Posterior cingulate gyrus (tissue), 11 donors: ENCODE results near the gene TRAF3.

Experiments used
- DNase-seq, 10 donors: peaks; one replicate each; pipeline versions ENCODE4 v3.0.0 to v3.0.0-alpha.2; 2020 to 2021; ENCODE audit warnings: mixed read lengths in 3 of 10
- intact Hi-C: fragments of 100-400 bp; cut with DNase I; formaldehyde crosslinking; loops from one replicate; pipeline ENCODE4 v1.15.1; 2023

Gene TRAF3

DNA sequence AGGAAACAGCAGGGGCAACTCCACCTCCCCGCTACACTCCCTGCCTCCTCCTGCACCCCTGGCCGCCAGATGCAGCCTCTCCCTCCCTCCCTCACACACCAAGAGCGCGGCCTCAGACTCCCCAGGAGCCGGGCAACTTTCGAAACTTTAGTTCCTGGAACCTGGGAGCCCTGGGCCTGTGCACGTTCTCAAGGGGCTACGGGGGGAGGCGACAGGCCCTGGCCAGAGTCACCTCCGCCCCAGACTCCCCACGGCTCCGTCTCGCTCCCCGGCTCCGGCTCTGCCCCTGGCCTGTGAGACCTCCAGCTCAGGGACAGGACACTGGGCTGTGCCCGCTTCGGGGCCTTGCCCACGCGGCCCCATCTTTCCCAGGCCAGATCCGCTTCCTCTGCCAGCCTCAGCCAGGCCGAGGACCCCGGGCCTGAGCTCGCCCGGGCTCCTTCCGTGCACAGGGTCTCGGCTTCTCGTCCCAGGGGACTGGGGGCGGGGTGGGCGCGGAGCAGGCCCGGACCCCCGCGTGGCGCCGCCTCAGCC lies 150.7 kb downstream of the TRAF3 start:
- DNase-seq, result peak in 3 of 10 donors; percentile 61 to 80 (median 67)
- intact Hi-C loops, result no loop called here

DNA sequence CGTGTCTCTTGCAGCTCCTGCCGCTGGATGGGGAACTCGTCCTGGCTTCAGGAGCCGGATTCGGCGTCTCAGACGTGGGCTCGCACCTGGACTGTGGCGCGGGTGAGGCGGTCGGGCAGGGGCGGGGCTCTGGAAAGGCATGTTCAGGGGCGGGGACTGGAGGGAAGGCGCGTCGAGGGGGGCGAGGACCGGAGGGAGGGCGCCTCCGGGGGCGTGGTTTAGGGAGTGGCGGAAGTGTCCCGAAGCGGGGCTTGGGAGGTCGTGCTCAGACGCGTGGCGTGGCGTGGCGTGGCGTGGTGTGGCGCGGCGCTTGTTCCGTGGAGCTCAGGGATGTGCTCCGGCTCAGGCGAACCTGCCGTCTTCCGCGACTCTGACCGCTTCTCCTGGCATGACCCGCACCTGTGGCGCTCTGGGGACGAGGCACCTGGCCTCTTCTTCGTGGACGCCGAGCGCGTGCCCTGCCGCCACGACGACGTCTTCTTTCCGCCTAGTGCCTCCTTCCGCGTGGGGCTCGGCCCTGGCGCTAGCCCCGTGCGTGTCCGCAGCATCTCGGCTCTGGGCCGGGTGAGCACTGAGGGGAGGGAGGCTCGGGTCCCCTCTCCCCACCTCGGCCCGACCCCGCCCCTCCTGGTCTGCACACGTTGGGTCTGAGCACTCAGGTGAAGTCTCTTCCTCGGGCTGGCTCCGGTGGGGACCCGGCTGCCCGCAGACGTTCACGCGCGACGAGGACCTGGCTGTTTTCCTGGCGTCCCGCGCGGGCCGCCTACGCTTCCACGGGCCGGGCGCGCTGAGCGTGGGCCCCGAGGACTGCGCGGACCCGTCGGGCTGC lies 151.4 kb downstream of the TRAF3 start:
- intact Hi-C loops, result no loop called here
- peak in 3 of 10 donors; percentile 52 to 80 (median 72) for DNase-seq

DNA sequence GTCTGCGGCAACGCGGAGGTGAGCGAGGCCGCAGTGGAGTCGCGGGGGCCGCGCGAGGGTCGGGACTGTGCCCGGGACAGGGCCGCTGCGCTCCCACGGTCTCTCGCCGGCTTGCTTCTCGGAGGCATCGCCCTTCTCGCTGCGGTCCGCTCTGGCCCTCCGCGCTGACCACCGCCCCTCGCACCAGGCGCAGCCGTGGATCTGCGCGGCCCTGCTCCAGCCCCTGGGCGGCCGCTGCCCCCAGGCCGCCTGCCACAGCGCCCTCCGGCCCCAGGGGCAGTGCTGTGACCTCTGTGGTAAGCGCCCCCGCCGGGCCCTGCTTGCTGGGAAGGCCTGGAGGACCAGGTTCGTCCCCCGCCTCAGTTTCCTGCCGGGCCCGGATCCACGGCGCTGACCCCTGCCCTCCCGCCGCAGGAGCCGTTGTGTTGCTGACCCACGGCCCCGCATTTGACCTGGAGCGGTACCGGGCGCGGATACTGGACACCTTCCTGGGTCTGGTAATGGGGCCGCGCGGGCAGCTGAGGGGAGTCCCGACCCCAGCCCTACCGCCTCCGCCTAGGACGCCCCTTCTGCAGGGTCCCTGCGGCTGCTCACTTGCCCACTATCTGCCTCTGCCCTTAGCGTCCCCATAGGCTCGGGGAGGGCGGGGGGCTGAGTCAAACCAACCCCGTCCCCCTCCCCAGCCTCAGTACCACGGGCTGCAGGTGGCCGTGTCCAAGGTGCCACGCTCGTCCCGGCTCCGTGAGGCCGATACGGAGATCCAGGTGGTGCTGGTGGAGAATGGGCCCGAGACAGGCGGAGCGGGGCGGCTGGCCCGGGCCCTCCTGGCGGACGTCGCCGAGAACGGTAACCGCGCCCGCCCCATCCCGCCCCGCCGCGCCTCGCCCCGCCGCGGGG lies 152.2 kb downstream of the TRAF3 start:
- intact Hi-C loops, result no loop called here
- DNase-seq, result peak in 3 of 10 donors; percentile 62 to 82 (median 74)

DNA sequence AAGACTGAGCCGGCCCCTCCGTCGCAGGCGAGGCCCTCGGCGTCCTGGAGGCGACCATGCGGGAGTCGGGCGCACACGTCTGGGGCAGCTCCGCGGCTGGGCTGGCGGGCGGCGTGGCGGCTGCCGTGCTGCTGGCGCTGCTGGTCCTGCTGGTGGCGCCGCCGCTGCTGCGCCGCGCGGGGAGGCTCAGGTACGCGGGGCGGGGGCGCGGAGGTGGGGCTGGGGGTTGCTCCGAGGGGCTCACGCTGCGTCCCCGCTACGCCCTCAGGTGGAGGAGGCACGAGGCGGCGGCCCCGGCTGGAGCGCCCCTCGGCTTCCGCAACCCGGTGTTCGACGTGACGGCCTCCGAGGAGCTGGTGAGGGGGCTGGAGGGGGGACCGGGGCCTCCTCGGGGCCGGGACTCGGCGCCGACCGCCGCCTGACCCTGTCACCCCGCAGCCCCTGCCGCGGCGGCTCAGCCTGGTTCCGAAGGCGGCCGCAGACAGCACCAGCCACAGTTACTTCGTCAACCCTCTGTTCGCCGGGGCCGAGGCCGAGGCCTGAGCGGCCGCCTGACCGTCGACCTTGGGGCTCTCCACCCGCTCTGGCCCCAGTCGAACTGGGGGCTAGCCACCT lies 153.0 kb downstream of the TRAF3 start:
- peak in 4 of 10 donors; percentile 20 to 80 (median 60) for DNase-seq
- intact Hi-C loops, result no loop called here

DNA sequence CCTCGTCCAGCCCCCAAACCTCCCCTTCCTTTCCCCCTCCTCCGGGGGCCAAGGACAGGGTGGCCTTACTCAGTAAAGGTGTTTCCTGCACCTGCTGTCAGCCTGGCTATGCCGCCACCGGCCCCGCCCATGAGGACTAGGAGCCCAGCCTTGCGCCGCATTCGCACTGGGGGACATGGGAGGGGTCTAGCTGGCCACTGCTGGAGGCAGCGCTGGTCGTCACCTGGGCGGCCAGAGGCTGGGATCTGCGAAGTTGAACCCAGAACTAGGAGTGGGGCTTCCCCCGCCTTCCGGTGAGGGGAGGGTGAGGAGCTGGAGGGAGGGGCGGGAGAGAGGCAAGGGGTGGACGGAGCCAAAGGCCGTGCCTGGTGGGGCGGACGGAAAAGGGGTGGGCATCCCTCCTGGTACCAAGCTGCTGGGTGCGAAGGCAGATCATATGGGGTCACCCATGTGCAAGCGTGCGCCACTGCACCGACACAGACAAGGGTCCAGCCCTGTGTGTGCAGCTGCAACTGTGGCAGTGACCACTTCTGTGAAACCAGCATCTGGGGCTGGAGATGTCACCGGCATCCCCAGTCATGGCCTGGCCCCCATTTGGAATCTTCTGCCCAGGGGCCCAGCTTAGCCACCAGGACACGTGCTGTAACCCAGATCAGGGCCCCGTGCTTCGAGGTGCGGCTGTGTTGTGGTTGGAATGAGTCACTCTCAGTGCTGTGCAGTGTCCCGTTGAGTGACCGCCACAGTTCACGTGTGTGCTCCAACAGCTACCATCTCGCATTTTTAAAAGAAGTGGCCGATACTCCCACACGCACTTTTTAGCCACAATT lies 153.7 kb downstream of the TRAF3 start:
- peak in 4 of 10 donors; percentile 27 to 86 (median 67) for DNase-seq
- intact Hi-C loops, result no loop called here

DNA sequence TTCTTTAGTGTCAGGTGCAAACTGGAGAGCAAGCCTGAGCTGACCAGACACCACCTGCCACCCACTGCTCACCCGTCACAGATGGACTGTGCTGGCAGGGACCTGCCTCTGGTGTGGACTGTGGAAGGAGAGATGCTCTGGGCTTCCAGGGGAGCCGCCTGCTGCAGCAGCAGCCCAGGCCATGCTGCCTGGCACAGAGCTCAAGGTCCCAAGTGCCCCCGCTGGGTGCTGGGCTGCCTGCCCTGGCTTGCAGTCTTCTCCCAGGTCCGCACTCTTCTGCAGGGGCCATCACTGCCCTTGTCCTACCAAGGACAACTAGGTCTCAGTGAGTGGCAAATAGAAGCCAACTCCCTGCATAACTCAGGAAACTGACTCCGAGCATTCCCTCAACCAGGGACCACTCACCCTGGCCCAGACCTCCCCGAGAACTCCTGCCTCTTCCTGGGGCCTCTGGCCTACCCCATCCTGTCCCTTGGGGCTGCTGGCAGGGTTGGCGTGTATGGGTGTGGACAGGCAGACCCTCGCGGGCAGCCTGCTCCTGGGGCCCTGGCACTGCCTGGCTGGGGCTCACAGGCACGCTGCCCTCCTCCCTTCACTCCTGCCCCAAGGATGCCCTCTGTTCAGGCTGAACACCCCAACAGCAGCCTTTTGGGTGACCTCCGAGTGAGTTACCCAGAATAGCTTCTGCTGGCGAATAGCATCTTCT lies 154.5 kb downstream of the TRAF3 start:
- peak in 3 of 10 donors; percentile 20 to 77 (median 61) for DNase-seq
- intact Hi-C loops, result no loop called here

DNA sequence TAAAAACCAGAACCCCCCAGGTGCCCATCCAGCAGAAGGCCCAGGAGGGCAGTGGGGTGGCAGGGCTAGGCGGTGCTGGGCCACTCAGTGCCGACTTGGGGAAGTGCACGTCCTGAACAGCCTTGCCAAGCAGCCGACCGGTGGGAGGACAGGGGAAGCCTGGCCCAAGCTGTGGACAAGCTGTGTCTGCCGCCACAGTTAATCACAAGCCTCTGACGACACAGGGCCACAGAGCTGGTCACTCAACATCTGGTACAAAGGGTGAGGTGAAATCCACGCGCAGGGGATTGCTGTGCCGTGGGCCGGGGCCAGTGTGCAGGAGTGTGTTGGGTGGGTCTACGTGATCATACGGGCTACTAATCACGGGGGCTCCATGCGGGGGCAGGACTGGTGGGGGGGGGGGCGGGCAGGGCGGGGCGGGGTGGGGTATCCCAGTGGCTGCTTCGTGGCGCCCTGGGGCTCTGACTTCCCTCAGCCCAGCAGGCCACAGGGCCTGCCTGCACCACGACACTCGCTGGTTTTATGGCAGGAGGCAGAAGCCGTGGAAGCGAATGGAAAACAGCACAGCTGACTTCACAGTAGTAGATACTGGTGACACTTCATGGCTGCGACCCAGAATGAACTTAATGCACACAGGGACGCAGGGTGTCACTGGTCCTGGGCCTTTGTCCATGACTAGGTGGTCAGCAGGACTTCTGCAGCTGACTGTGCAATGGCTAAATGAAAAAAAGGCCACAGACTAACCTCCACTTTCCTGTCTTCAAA lies 155.4 kb downstream of the TRAF3 start:
- peak in 3 of 10 donors; percentile 16 to 54 (median 49) for DNase-seq
- intact Hi-C loops, result no loop called here

DNA sequence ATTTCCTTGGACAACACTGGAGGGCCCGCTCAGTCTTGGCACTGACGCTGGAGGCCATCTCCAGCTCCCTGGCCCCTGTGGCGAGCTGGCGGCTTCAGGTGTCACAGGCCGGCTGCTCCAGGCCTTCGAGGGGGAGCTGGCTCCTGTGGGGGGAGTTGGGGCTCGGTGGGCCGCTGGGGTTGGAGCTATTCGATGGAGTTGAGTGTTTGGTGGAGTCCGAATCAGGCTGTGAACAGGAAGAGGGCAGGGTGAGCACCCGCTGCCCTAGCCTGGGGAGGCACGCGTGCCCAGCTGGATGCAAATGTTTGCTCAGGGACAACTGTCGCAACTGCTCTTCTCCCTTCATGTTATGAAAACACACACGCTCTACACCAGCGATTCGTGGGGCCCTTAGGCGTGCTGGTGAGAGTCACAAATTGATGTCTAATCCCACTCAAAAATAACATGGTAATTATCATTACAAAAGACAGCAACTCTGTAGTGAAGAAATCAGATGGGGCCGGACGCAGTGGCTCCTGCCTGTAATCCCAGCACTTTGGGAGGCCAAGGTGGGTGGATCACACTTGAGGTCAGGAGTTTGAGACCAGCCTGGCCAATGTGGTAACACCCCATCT lies 156.5 kb downstream of the TRAF3 start:
- intact Hi-C loops, result no loop called here
- DNase-seq, result peak in 3 of 10 donors; percentile 9 to 68 (median 58)

DNA sequence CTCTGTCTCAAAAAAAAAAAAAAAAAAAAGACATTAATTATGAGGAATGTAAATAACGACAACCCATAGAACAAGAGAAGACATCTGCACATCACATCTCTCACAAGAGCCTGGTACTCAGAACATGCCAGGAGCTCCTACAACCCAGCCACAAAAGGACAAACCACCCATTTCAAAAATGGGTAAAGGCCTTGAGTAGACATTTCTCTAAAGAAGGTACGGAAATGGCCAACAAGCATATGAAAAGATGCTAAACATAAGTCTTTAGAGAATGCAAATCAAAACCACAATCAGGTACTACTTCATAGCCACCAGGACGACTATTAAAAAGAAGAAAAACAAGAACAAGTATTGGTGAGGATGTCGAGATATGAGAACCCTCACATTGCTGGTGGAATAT lies 158.5 kb downstream of the TRAF3 start:
- intact Hi-C loops, result no loop called here

DNA sequence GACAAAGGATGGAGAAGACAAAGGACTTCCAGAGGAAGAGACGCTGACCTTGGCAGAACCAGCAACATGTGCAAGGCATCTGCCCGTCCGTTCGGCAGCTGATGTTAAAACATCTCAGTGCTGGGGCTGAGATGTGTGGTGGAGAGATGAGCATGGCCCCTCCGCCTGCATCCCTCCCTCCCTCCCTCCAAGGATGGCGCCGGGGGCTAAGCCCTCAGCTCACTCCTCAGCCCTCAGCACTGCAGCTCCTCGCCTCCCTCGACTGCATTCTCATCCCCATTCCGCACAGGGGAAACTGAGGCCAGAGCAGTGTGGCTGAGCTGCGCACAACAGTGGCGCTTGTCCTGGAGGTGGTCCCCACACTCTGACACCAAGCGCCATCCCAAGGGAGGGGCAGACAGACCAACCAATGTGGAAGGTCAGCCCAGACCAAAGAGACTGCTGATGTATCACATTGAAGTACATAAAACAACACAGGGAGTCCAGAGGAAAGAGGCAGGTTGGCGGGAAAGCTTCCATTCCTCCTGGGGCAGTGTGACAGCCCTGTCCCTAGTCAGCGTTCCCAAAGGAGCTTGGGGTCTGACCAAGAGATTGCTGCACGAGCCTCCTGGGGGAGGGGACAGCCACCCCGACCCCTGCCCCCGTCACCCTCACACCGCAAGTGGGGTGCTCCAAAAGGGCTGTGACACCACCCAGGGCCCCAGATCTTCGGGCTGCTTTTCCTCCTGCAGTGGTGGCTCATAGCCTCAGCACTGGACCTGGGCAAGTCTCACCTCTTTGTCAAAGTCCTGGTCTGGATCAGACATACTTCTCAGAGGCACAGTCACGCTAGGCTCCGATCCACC lies 160.3 kb downstream of the TRAF3 start:
- intact Hi-C loops, result no loop called here
- DNase-seq, result peak in 2 of 10 donors; percentile 57 to 60

More for the DNA sequence above, 158.5 kb downstream of the TRAF3 start:
- DNase-seq, result no peak

DNA sequence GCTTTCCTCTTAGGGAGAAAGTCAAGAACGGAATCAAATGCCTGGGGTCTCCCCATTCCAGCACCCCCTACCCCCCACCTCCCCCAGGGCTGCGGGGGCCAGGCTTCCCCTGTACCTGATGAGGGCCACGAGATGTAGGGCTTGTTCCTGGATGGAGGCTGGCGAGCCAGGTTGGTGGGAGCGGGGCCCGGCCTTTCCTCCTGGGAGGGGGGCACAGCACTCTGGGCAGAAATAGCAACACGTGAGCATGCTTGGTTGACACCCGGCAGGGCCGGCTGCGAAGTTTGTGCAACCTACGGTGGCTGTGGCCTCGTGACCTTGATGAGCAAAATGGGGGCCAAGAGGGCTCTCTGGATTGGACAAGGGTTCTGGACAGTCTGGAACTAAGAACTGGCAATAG lies 160.9 kb downstream of the TRAF3 start:
- intact Hi-C loops, result no loop called here
- DNase-seq, result peak in 4 of 10 donors; percentile 13 to 73 (median 52)

DNA sequence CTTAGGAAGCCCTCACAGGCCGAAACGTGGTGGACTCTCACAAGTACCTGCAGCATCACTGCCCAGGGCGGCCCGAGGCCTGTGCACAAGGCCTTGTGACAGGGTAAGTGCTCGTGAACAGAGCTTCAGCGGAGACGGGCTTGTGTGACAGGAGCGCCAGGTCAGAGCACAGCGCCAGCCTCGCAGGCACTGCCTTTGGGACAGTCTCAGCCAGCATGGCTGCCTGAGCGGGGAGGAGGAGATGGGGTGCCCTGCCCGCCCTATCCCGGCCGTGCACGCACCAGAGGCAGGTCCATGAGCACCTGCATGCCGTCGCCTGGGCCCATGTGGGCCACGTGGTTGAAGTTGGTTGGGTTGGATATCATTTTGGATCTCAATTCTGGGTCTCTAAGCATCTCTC lies 162.1 kb downstream of the TRAF3 start:
- intact Hi-C loops, result no loop called here
- DNase-seq, result peak in 3 of 10 donors; percentile 54 to 71 (median 69)

DNA sequence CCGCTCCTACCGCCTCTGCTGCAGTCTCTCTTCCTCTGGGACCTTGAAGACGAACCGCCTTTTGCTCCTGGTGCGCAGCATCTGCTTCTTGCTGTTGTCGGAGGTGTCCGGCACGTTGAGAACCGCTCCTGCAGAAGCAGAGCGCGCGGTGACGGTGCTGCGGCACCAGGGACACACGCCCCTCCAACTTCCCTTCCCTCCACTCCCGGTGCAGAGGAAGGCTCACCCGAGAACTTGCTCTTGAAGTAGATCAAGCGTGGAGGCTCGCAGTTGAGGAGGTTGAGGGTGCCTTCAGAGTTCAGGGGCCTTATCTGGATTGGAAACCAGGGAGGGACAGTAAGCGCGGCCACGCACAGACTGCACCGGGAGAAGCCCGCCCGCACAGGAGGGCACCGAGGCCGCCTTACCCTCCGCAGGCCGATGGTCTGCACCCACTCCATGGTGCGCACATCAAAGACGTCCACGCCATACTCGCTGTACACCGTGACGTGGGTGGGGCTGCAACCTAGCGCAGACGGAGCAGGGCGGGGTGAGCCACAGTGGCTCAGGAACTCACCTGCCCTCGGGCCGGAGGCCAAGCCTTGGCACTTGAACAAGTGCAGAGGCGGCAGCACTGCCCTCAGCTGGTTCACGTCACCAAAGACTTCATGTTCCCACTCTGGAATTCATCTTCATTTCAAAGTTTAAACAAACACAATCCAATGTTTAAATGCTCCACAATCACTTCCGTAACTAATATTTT lies 162.7 kb downstream of the TRAF3 start:
- DNase-seq, result peak in 3 of 10 donors; percentile 53 to 77 (median 62)
- intact Hi-C loops, result no loop called here

DNA sequence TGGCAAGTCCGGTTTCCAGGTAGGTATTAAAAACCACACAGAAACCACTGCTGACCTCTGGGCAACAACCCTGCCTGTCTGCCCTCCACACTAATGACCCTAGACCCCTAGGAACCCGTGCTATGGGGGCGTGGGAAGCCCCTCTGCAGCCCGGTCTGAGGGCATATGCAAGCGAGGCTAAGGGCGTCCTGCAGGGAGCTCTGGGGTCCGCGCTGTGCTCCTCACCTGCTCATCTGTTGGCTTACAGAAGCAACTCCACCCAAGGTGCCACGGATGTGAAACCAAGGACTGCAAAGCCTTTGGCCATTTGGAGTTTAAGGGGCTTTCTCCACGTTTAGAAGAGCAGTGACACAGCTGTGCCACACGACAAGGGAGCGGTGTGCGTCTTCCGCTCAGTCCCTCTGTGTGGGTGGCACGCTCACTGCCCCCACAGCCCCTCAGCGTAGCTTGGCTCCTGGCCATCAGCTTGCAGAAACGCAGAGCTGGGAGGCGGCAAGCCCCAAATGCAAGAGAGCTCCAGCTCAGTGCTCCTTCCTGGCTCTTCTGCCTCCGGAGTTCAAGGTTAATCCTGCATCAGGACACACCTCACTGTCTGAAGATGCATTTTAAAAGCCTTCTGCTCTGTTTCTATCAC lies 163.6 kb downstream of the TRAF3 start:
- peak in 3 of 10 donors; percentile 82 to 87 (median 85) for DNase-seq
- intact Hi-C loops, result no loop called here

DNA sequence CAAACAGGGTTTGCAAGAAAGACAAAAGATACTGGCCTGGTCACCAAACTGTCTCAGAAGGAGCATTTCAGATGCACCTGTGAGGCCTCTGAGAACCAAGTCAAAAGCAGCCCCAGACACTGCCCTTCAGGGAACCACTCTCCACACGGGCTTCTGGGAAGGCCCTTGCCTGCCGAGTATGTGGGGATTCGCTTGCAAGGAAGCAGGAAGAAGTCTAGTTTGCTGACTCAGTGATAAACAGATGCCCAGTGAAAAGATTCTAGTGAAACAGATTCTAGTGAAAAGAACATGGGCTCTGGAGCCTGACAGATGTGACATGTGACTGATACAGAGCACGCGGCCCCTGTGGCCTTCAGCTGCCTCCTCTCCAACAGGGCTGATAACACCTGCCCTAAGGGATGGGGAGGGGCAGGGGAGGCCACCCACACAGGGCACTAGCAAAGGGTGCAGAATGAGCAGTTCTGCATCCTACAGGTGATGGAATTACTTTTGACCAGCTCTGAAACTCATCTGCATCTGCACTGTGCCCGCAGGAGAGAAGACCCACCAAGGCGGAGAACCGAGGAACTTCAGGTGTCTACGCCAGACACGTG lies 164.3 kb downstream of the TRAF3 start:
- peak in 2 of 10 donors; percentile 61 to 75 for DNase-seq
- intact Hi-C loops, result no loop called here
